ENCODE data around the gene BCAR3.
"Not testable (repeated sequence)": the region's sequence is repeated elsewhere in the genome, so short reads cannot be mapped to it uniquely, and the experiment has no call there.

Gene BCAR3

DNA sequence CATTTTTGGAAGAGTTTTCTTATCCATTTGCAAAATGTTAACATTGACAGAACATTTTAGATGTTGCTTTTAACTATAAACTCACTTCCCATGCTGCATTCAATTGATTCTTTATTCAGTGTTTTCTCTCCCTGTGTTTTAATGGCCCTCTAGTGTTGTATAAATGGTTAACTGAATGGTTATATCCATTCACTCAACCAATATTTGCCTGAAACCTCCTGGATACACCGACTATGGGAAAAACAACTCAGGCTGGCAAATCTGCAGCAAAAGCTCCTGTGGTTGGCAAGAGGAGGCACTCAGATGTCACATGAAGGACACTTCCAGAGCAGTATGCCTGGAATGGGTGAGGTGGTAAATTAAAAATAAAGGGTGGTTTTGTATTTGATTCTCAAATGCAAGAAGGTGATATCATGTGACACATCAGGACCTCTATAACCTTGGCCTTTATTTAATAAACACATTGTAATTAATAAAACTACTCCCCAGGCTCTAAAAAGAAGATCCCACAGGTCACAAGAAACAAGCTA is 107.6 kb downstream of the BCAR3 start:
- DNase-seq, result no peak

DNA sequence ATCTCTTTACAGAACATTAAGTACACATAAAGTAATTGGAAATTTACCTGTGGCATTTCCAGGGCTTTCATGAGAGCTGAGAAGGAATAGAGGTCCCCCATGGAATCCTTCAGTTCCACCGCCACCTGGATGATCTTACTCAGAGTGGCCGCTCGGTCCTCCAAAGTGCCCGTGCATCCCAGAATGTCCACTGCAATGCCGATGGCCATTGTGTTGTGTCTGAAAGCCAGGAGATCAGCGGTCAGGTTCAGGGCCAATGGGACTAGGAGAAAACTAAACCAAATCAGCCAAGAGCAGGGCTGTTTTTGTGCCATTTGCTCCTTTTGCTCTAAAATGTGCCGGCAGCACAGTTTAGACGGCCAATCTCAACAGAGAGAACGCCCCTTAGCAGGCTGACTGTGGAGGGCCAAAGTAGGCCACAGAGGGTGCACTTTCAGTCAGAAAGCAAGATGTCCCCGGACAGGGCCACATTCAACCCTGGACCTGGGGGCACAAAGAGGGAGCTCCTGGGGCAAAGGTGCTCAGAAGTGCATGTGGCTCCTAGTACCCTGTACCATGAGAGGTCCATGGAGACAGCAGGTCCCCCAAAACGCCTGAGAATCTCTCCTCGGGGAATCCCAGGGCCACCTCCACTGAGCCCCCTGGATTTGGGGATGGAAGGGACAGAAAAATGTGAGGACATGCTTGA is 109.9 kb downstream of the BCAR3 start:
- no peak for DNase-seq

DNA sequence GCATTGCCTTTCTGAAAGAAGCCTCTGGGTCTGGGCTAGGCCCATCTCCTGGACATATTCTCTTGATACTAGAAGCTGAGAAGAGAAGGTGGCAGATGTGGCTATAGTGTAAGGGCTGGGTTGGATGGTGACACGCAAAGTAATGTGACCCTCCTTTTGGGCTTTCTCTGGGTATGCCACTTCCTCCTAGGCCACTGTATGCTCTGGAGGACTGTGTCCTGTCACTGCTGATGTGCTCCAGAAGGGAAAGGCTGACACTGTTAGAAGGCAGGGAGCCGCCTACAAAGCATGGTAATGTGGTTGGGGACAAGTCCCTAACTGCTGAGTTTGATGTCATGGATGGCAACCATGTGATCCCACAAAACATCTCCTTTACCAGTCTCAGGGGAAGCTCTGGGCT is 112.1 kb downstream of the BCAR3 start:
- DNase-seq, result no peak

DNA sequence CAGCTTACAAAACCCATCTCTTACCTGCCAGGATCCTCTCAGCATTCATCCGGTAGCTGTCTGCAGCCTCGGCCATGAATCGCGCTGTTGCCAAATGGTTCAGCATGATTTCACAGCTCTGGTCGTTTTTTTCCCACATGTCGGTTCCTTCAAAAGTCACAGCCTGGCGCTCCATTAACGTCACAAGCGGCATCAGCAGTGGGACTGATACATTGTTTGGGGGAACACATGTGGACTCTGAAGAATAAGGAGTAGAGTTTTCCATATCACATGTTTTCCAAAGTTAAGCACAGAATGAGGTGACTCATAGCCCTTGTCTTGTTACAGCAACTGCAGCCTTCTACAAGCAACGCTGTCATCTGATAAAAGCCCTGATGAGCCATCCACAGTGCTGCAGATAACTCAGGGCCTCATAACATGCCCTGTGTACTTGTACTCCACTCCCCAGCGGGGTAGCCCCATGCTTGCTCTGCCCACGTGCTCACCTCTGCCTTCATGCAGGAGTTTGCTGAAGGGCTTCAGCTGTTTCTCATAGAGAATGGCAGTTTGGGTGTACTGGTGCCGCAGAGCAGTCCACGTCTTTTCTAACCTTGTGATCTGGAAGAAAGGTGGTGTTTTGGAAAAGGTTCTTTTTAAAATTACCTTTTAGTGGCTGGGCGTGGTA is 114.2 kb downstream of the BCAR3 start:
- no peak for DNase-seq

DNA sequence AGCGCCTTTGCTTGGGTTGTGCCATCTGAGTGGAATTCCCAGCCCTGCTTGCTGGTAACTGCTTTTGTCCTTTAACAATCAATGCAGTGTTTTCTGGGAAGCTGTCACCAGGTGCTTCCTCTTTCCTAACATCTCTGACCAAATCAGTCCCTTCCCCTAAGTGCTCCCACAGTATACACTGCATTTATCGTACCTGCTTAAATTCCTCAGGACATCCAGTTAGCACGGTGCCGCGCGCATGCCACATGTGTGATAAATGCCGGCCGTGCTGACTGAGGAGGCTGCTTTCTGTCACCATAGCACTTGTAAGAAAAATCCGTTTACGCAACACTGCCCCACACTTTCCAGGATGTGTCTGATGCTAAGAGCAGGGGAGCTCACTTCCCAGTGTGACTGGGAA is 115.4 kb downstream of the BCAR3 start:
- DNase-seq, result no peak

DNA sequence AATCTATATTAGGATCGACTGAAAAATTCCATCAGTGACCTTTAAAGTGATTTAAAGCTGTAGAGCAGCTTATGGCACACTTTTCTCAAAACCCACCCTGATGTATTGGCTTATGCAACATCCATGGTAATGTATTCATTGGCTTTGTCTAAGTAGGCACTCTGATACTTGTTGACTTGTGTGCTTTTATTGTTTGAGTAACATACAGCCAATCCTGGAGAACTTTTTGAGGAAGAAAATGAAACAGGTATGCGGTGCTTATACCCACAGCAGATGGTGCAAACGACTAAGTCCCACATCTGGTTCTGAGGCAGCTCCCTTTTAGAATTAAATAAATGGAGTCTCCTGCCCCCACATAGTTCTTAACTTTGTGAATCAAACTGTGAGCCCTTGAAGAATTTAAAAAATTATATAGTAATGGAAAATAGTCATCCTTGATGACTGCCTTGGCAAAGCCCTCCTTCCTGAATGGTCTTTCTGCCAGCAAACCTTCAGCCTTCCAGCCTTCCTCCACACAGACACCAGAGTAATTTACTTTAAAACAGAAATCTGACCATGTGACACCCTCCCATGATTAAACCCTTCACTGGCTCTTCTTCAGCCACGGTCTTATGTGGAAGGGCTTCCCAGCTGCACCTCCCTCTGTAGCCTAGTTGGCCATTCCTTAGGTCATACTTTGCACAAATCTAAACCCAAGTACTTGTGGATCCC is 116.0 kb downstream of the BCAR3 start:
- no peak for DNase-seq

DNA sequence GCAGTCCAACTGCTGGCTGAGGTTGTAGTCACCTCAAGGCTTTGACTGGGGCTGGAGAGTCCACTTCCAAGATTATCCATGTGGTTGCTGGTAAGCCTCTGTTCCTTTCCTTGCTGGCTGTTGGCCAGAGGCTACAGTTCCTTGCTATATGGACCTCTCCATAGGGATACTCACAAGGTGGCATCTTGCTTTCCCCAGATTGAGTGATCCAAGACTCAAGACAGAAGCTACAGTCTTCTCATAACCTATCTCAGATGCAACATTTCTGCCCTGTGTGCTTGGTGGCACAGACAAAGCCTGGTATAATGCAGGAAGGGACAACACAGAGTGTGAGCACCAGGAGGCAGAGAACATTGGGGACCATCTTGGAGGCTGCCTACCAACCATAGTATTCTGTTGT is 121.9 kb downstream of the BCAR3 start:
- DNase-seq, result no peak

- no peak for DNase-seq
Observed at GRCh38 chr1:93559045-93559444, 122.6 kb downstream of the BCAR3 start.

- no peak for DNase-seq
Observed at GRCh38 chr1:93556291-93556690, 125.3 kb downstream of the BCAR3 start.

DNA sequence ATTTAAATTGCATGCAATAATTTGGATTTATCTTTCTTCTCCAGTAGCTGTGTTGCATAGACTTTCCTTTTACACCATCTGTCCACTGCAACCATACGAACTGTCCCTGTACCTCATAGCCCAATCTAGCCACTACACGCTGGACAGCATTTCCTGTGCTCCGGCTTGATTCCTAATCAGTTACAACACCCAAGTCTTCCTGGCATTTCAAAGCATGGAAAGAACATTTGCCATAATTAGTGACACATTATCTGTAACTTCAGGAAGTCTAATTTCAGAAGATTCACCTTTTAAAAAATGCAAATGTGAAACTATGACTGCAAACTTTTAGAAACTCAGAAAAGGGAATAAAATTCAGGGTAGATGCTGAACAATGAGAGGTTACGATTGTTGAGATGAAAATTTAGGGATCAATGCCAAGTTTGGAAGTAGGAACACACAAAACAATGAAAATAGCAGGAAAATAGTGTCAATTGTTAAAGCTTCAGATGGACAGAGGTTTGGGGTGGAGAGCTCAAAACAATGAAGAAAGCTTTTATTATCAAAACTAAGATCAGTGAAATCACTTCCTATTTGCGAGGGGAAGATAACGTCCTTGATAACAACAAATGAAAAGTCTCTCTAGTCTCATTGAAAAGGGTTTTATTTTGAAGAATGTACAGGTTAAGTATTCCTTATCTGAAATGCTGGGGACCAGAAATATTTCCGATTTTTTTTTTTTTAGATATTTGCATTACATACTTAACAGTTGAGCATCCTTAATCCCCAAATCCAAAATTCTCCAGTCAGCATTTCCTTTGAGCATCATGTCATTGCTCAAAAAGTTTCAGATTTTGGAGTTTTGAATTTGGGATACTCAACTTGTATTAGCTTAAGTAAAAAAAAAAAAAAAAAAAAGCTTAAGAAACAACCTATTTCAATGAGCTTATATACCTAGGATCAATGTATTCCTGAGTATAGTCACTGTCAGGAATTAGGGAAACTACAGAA is 126.5 kb downstream of the BCAR3 start:
- no peak for DNase-seq

- not testable (repeated sequence) for DNase-seq
Observed at GRCh38 chr1:93553886-93554490, 127.6 kb downstream of the BCAR3 start.

- no peak for DNase-seq
Observed at GRCh38 chr1:93552741-93553455, 128.7 kb downstream of the BCAR3 start.

- DNase-seq, result no peak
Observed at GRCh38 chr1:93549811-93550210, 131.8 kb downstream of the BCAR3 start.

DNA sequence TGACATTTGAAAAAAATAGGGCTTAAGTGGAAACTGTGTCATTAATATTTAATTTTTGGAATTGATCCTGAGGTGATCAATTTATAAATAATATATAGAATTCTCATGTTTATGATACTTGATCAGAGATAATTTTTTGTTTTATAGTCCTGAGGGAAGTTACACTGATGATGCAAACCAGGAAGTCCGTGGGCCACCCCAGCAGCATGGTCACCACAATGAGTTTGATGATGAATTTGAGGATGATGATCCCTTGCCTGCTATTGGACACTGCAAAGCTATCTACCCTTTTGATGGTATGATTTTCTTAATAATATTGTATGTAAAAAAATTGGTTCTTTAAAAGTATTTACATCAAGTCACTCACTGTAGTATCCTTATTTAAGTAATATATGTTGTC is 132.5 kb downstream of the BCAR3 start:
- no peak for DNase-seq

DNA sequence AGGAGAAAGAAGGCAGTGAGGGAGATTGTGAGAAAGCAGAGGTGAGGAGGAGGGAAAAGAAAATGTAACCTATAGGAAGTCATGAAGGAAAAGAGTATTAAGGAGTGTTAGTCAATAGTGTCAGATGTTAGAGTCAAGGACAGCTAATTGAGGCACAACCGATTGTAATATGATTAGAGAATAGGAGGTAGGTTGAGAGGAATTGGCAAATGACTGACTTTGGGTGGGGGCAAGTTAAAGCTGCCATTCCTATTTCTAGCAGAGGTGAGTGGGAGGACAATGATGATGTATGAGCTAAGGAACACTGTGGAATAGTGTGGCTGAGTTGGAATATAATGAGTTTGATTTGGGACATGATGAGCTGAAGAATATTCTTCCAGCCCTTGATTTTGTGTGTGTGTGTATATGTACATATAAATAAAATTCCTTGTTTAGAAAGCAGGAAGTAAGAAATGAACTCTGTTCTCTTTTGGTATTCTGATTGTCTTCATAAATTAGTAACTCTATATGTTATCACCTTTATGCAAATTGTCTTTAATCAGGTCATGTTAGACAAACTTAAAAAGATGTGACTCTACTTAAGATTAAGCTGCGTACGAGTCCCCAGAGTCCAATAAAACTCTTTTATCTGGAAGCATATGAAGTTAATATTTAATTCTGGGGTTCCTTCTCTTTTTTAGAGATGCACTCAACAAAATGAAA is 135.3 kb downstream of the BCAR3 start:
- DNase-seq, result no peak

GRCh38 chr1:93542398-93542797 is 139.2 kb downstream of the BCAR3 start:
- no peak for DNase-seq

- DNase-seq, result no peak
Observed at GRCh38 chr1:93541045-93541444, 140.6 kb downstream of the BCAR3 start.

DNA sequence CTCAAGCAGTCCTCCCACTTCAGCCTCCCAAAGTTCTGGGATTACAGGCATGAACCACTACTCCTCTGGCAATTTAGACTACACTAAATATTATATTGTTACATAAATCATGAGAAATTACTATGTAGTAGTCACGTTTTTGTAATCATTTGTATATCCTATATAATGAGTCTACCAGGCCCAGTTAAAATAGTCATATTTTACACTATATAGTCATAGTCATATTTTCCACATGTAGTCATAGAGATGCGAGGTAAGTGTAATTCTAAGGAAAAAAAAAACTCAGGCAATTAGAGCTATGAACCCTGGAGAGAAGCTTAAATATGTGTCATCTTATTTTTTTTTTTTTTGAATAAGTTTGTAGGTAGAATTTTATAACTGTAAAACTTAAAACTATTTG is 143.7 kb downstream of the BCAR3 start:
- no peak for DNase-seq

DNA sequence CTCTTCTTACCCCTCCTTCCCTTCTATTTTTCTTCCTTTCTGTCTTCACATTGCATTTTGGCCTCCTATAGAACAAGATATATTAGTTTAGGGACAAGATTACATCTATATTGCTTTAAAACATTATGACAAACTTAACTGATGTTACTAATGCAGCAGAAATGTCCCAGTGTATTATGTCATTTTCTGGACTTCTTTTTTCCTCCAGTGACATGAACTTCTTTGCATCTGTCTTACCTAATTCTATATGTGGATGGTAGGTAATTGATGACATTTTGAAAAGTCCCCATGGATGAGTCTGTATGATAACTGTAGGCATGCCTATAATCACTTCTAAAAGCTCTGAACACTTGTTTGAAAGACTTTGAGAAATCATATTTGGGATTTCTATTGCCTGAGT is 144.2 kb downstream of the BCAR3 start:
- DNase-seq, result no peak

- DNase-seq, result no peak
Observed at GRCh38 chr1:93533677-93534076, 148.0 kb downstream of the BCAR3 start.
